HEK293T (cell line): Measurements from ENCODE around the gene RAB6C.
"Not testable (repeated sequence)": the region's sequence is repeated elsewhere in the genome, so short reads cannot be mapped to it uniquely, and the experiment has no call there.

Source experiments
- ARNT ChIP-seq: fragments of 450-650 bp; IDR thresholded peaks from 2 replicates; pipeline ENCODE4 v1.6.1; 2017; ENCODE audit warnings: mild to moderate bottlenecking
- BHLHE40 ChIP-seq: fragments of 450-650 bp; IDR thresholded peaks from 2 replicates; pipeline ENCODE4 v1.6.1; 2016; ENCODE audit warnings: mild to moderate bottlenecking, moderate library complexity, borderline replicate concordance
- FOXA1 ChIP-seq: fragments of 450-650 bp; IDR thresholded peaks from 2 replicates; pipeline ENCODE4 v1.6.1; 2016; ENCODE audit warnings: mild to moderate bottlenecking
- FOXK2 ChIP-seq: fragments of 450-650 bp; IDR thresholded peaks from 2 replicates; pipeline ENCODE4 v1.6.1; 2016; ENCODE audit warnings: mild to moderate bottlenecking
- FOXM1 ChIP-seq: fragments of 450-650 bp; IDR thresholded peaks from 2 replicates; pipeline ENCODE4 v1.6.1; 2017; ENCODE audit warnings: mild to moderate bottlenecking, borderline replicate concordance
- L3MBTL2 ChIP-seq: fragments of 450-650 bp; conservative IDR thresholded peaks from 2 replicates; pipeline ENCODE4 v1.6.1; 2016; ENCODE audit warnings: mild to moderate bottlenecking
- SP1 ChIP-seq: fragments of 450-650 bp; IDR thresholded peaks from 2 replicates; pipeline ENCODE4 v1.6.1; 2017
- SUZ12 ChIP-seq: fragments of 450-650 bp; IDR thresholded peaks from 2 replicates; pipeline ENCODE4 v1.6.1; 2016; ENCODE audit warnings: mild to moderate bottlenecking
- ZNF384 ChIP-seq: fragments of 450-650 bp; IDR thresholded peaks from 2 replicates; pipeline ENCODE4 v1.6.1; 2016

- TF ChIP-seq BHLHE40, FOXM1, FOXK2, ARNT, ZNF384, SUZ12, FOXA1, SP1, L3MBTL2: not testable (repeated sequence)
Observed at GRCh38 chr2:130016701-130017100, 37.2 kb downstream of the RAB6C start.
